Measurements from ENCODE around the gene BCAS1. TPM values are rescaled to one million over a fixed set of nuclear protein-coding genes. Genes with fewer than 3 reads are reported as not detected.
"Not testable (repeated sequence)": the region's sequence is repeated elsewhere in the genome, so short reads cannot be mapped to it uniquely, and the experiment has no call there.

The BCAS1 gene
- total RNA-seq, 2 experiments from 2014 or later = 0.05 TPM; not detected in 1

DNA sequence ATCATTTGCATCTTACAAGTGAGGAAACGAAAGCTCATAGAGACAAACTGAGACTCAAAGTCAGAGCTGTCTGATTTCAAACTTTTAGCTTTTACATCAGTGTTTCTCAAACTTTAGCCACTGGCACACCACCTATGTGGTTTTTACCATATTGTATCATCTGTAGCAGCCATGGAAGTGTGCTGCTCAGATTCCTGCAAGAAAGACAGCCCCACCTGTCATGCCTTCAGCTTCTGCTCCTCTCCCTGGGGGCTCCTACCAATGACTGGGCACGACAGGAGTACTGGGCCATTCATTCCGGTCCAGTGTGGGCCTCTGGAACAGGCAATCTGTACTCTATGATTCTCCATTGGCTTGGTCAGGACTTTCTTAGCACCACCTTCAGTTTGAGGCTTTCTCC, 87.0 kb downstream of the BCAS1 start:
- CTCF ChIA-PET = no interaction called here
- DNase-seq = no peak
- no peaks in the 10 kb centered on the region for H3K9me3 Mint-ChIP-seq
- peaks cover 5% of the 10 kb centered on the region for H3K27me3 Mint-ChIP-seq (ENCODE audit: low read depth)
- no peaks in the 10 kb centered on the region for H3K4me1 Mint-ChIP-seq (ENCODE audit: low read depth)
- H3K36me3 Mint-ChIP-seq (ENCODE audit: low read depth) = no peaks in the 10 kb centered on the region
- H3K27ac Mint-ChIP-seq = no peak overlapping the region
- intact Hi-C loops (cut with micrococcal nuclease) = no loop called here
- no peak overlapping the region for H3K4me3 Mint-ChIP-seq

DNA sequence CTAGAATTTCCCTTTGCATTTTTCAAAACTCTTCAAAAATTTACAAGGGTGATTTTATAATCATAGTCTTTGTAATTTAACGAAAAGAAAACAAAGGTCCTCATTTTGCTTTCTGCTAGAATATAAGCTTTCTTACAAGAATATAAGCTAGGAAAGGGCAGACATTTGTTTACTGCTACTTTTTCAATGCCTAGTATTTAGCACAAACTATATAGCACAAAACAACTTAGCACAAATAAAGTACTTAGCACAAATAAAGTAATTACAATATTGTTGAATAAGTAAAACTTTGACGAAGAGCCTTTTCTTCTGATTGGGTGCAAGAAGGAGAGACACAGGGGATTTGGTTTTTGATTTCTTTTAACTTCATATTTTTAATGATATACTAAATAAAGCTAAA, 87.8 kb downstream of the BCAS1 start:
- no peaks in the 10 kb centered on the region for H3K4me1 Mint-ChIP-seq (ENCODE audit: low read depth)
- H3K27ac Mint-ChIP-seq = no peak overlapping the region
- no peak for DNase-seq
- no peaks in the 10 kb centered on the region for H3K36me3 Mint-ChIP-seq (ENCODE audit: low read depth)
- H3K9me3 Mint-ChIP-seq = no peaks in the 10 kb centered on the region
- H3K4me3 Mint-ChIP-seq = no peak overlapping the region
- CTCF ChIA-PET = interaction anchor here (0.7 to 1.3 kb wide), 2 partner anchors 80 to 1756 kb away, joined by 3 to 4 read pairs; no protein-coding TSS in a partner anchor
- H3K27me3 Mint-ChIP-seq (ENCODE audit: low read depth) = peaks cover 3% of the 10 kb centered on the region
- intact Hi-C loops (cut with micrococcal nuclease) = no loop called here

DNA sequence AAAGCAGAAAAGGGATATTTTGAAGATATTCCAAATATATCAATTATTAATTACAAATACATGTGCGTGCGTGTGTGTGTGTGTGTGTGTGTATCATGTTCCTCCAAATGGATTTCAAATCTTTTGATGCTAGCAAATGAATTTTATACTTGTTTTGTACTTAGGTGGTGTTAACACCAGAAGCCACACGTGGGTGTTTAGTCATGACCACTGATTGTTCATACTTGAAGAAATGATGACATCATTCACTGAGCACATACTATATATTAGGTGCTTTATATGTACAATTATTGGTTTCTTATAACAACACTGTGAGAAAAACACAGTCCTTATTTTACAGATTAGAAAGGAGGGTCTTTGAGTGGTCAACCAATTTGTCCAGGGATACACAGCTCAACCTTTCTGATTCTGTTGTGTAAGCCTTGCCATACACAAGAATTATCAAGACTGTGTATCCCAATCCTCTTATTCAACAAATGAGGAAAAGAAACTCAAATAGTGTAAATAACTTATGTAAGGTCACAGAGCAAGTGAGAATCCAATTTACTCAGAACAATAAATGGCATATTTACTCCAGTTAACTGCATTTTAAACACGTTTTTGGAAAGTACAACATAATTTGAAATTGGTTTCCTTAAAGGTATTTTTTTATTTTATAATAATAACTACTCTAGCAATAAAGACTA, 88.5 kb downstream of the BCAS1 start:
- intact Hi-C loops (cut with micrococcal nuclease) = no loop called here
- DNase-seq = peak; percentile 28
- H3K36me3 Mint-ChIP-seq (ENCODE audit: low read depth) = no peaks in the 10 kb centered on the region
- CTCF ChIA-PET = interaction anchor here (0.7 to 1.3 kb wide), 2 partner anchors 81 to 1755 kb away, joined by 3 to 4 read pairs; no protein-coding TSS in a partner anchor
- peaks cover 3% of the 10 kb centered on the region for H3K27me3 Mint-ChIP-seq (ENCODE audit: low read depth)
- H3K4me1 Mint-ChIP-seq (ENCODE audit: low read depth) = no peaks in the 10 kb centered on the region
- no peak overlapping the region for H3K27ac Mint-ChIP-seq
- H3K9me3 Mint-ChIP-seq = peaks cover 2% of the 10 kb centered on the region
- no peak overlapping the region for H3K4me3 Mint-ChIP-seq

DNA sequence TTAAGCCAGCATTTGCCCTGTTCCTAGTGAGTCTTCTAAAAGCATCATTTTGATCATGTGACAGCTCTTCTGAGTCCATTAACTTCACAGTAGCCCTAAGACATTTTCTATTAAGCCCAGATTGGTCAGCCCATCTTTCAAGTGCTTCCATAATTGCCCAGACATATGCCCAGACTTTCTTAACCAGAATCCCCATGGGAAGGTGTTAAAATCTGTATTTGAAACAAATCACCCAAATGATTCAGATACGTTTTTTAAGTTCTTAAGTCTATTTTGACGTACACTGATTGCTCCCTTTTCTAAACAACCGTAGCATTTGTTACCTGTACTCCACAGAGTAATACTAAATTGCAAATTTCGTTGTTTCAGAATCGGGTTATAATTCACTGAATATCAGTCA, 89.3 kb downstream of the BCAS1 start:
- H3K27me3 Mint-ChIP-seq (ENCODE audit: low read depth) = peaks cover 3% of the 10 kb centered on the region
- H3K36me3 Mint-ChIP-seq (ENCODE audit: low read depth) = no peaks in the 10 kb centered on the region
- CTCF ChIA-PET = no interaction called here
- H3K4me1 Mint-ChIP-seq (ENCODE audit: low read depth) = no peaks in the 10 kb centered on the region
- no peak overlapping the region for H3K27ac Mint-ChIP-seq
- no peak for DNase-seq
- intact Hi-C loops (cut with micrococcal nuclease) = no loop called here
- H3K4me3 Mint-ChIP-seq = no peak overlapping the region
- H3K9me3 Mint-ChIP-seq = peaks cover 4% of the 10 kb centered on the region

DNA sequence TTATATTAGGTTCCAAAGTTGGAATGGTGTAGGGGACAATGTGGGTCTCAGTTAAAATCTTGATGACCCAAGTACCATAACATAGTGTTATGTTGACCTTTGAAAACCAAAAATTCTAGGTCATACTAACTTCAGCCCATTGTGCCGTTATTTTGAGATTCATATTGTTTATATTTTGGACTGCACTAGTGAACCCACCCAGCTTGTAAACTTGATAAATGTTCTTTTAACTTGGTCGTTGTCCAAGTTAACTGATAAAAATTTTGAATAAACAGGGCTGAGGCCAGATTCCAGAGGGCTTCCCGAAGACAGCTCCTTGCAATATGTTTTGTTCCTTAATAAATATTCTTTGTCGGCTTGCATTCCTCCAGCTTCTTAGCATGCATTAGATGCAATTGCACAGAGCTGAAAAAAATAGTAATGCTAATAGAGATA, 90.3 kb downstream of the BCAS1 start:
- no peak for DNase-seq
- Mint-ChIP-seq H3K27me3 (ENCODE audit: low read depth) (peaks cover 3% of the 10 kb centered on the region), H3K9me3 (peaks cover 4% of the 10 kb centered on the region), H3K4me3 (no peak overlapping the region), H3K36me3 (ENCODE audit: low read depth) (no peaks in the 10 kb centered on the region), H3K4me1 (ENCODE audit: low read depth) (no peaks in the 10 kb centered on the region), H3K27ac (no peak overlapping the region)
- CTCF ChIA-PET = no interaction called here
- intact Hi-C loops (cut with micrococcal nuclease) = no loop called here

DNA sequence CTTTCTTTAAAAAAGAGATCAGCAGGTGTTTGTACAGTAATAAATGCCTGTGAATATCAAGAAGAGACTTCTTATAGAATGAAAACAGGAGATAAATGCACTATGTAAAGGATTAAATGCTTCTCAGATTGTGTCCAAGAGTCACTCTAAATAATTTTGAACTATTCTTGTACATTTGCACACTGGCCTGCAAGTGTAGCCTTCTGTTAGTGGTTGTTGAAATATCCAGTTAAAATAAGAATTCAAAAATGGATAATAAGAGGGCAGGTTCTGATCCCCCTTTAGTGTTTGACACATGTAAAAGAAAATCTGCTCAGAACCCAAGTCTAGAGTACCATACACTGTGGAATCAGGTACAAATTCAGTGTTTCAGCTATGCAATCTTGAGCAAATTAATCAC, 91.9 kb downstream of the BCAS1 start:
- peaks cover under 1% of the 10 kb centered on the region for H3K27me3 Mint-ChIP-seq (ENCODE audit: low read depth)
- no peak overlapping the region for H3K4me3 Mint-ChIP-seq
- intact Hi-C loops (cut with micrococcal nuclease) = no loop called here
- CTCF ChIA-PET = no interaction called here
- no peak for DNase-seq
- no peak overlapping the region for H3K27ac Mint-ChIP-seq
- H3K36me3 Mint-ChIP-seq (ENCODE audit: low read depth) = peaks cover 1% of the 10 kb centered on the region
- H3K4me1 Mint-ChIP-seq (ENCODE audit: low read depth) = no peaks in the 10 kb centered on the region
- peaks cover 6% of the 10 kb centered on the region for H3K9me3 Mint-ChIP-seq

DNA sequence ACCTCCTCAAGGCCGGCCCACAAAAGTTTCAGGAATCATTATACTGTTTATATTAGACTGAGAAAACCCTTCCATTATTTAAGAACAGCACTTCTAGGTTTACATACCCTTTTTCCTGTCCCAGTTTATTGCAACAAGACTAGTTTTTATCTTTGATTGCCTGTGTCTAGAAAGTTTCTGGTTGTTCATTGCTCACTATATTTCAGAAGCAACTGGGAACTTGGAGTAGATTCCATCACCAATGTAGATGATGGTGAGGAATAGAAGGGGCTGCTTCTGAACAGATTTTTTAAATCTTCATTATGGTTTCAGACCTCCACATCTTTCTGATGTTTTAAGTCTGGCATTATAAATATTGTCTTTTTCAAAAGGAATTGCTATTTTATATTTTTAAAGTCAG, 93.0 kb downstream of the BCAS1 start:
- Mint-ChIP-seq H3K27me3 (ENCODE audit: low read depth) (no peaks in the 10 kb centered on the region), H3K27ac (no peak overlapping the region), H3K9me3 (peaks cover 6% of the 10 kb centered on the region), H3K4me1 (ENCODE audit: low read depth) (no peaks in the 10 kb centered on the region), H3K36me3 (ENCODE audit: low read depth) (peaks cover 2% of the 10 kb centered on the region), H3K4me3 (no peak overlapping the region)
- intact Hi-C loops (cut with micrococcal nuclease) = no loop called here
- DNase-seq = no peak
- CTCF ChIA-PET = no interaction called here

DNA sequence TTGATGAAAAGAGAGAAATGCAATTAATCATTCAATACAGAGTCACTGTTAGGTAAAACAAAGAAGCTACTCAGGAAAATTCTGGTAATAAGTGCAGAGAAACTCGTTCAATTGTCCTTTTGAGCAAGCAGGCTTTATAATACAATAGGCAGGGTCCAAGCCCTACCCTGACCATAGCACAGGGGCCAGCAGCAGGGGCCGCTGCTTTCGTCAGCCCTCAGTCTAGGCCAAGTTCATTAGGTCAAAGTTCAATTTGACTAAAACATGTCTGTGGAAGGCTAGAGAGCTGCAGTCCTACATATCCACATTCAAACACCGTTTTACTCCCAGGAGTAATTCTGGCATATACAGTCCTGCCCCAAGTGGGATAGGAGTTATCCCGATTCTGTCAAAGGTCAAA, 94.6 kb downstream of the BCAS1 start:
- intact Hi-C loops (cut with micrococcal nuclease) = no loop called here
- H3K27ac Mint-ChIP-seq = no peak overlapping the region
- CTCF ChIA-PET = no interaction called here
- H3K4me3 Mint-ChIP-seq = no peak overlapping the region
- H3K9me3 Mint-ChIP-seq = peaks cover 6% of the 10 kb centered on the region
- peaks cover 2% of the 10 kb centered on the region for H3K36me3 Mint-ChIP-seq (ENCODE audit: low read depth)
- no peaks in the 10 kb centered on the region for H3K27me3 Mint-ChIP-seq (ENCODE audit: low read depth)
- H3K4me1 Mint-ChIP-seq (ENCODE audit: low read depth) = no peaks in the 10 kb centered on the region
- DNase-seq = no peak

DNA sequence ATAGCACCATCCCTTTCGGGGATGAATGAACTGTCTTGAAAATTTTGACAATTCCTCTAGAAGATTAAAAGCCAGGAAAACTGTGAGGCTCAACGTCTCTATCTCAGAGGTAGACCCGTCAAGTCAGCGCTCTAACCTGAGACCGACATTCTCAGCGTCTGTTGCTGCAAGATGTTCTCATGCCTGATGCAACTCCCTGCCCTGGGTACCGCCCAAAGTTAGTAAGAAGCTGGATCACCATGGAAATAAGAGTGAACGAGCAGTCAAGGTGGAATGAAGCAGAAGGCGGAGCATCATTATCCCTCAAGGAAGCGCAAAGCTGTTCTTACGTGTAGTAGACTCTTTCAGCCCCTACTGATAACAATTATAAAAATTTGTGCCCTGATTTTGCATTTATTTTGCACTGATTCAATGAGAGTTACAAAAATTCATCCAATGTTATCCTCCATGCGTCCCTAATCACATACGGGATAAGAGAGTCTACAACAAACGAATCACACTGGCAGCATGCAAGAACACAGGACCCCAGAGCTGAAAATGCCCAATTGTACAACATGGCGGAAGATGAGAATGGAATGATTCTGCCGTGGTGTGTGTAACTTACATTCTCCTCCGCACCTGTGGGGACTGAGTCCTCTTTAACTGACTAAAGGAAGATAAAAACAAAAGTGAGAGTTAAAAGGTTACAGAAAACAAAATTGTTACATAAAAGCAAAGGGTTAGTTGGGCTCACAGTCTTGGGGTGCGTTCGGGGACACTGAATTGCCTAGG, 95.4 kb downstream of the BCAS1 start:
- Mint-ChIP-seq H3K9me3 (peaks cover 6% of the 10 kb centered on the region), H3K27me3 (ENCODE audit: low read depth) (no peaks in the 10 kb centered on the region), H3K4me3 (no peak overlapping the region), H3K4me1 (ENCODE audit: low read depth) (no peaks in the 10 kb centered on the region), H3K27ac (no peak overlapping the region), H3K36me3 (ENCODE audit: low read depth) (peaks cover 2% of the 10 kb centered on the region)
- CTCF ChIA-PET = interaction anchor here (0.6 to 0.8 kb wide), 2 partner anchors 87 to 1570 kb away, joined by 3 to 4 read pairs; no protein-coding TSS in a partner anchor
- no peak for DNase-seq
- intact Hi-C loops (cut with micrococcal nuclease) = no loop called here

DNA sequence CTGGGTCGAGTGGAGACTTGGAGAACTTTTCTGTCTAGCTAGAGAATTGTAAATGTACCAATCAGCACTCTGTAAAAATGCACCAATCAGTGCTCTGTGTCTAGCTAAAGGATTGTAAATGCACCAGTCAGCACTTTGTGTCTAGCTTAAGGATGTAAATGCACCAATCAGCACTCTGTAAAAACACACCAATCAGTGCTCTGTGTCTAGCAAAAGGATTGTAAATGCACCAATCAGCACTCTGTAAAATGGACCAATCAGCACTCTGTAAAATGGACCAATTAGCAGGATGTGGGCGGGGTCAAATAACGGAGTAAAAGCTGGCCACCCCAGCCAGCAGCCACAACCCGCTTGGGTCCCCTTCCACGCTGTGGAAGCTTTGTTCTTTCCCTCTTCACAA, 96.5 kb downstream of the BCAS1 start:
- H3K27ac Mint-ChIP-seq; H3K9me3 Mint-ChIP-seq; intact Hi-C loops (cut with micrococcal nuclease); H3K4me3 Mint-ChIP-seq; CTCF ChIA-PET; DNase-seq; H3K4me1 Mint-ChIP-seq (ENCODE audit: low read depth); H3K27me3 Mint-ChIP-seq (ENCODE audit: low read depth); H3K36me3 Mint-ChIP-seq (ENCODE audit: low read depth): not testable (repeated sequence)

DNA sequence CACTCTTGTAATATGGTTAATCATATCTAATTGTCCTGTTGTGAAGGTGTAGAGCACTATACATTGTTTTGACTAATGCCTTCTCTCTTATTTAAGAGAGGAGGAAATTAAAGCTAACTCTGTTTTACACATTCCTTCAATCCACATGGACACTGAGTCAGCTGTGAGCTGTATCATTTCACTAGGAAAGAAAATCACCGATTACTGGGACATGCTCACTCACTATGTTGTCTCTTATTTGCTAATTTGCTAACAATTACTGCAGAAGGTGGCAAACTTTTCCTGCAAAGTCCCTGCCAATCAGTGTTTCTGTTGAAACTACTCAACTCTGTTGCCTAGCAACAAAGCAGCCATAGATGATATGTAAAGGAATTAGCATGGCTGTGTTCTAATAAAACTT, 98.2 kb downstream of the BCAS1 start:
- H3K27ac Mint-ChIP-seq = no peak overlapping the region

DNA sequence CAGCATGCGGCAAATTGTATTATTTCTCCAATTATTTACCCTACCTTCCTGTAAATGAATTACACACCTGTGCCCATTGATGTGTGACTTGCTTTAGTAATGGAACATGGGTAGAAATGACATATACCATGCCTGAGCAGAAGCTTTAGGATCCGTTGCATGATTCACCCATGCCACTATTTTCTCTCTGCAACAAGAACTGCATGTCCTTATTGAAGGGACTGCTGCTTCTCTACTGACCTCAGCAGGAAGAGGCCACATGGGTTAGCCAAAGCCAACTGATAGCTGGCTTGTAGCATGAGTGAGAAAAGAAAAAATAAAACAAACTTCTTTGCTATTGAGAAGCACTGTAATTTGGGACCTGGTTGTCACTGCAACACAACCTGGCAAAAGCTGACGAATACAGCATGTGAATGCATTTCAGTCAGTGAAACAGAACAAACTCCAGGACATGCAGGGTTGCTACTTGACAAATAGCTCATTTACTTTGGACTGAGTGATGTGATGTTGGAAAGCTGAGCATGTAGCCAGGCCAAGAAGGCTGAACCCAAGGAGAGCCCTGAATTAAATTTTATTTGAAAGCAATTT, 99.2 kb downstream of the BCAS1 start:
- Mint-ChIP-seq H3K9me3 (peaks cover 2% of the 10 kb centered on the region), H3K4me1 (ENCODE audit: low read depth) (no peaks in the 10 kb centered on the region), H3K27ac (no peak overlapping the region), H3K4me3 (no peak overlapping the region), H3K36me3 (ENCODE audit: low read depth) (peaks cover 2% of the 10 kb centered on the region), H3K27me3 (ENCODE audit: low read depth) (no peaks in the 10 kb centered on the region)
- no peak for DNase-seq
- intact Hi-C loops (cut with micrococcal nuclease) = no loop called here
- CTCF ChIA-PET = no interaction called here

More for the DNA sequence above, 98.2 kb downstream of the BCAS1 start:
- no peaks in the 10 kb centered on the region for H3K4me1 Mint-ChIP-seq (ENCODE audit: low read depth)
- peaks cover 2% of the 10 kb centered on the region for H3K36me3 Mint-ChIP-seq (ENCODE audit: low read depth)
- intact Hi-C loops (cut with micrococcal nuclease) = no loop called here
- no peak overlapping the region for H3K4me3 Mint-ChIP-seq
- peaks cover 6% of the 10 kb centered on the region for H3K9me3 Mint-ChIP-seq
- DNase-seq = no peak
- CTCF ChIA-PET = no interaction called here
- no peaks in the 10 kb centered on the region for H3K27me3 Mint-ChIP-seq (ENCODE audit: low read depth)
